ENCODE data around the gene LRRC49.

DNA sequence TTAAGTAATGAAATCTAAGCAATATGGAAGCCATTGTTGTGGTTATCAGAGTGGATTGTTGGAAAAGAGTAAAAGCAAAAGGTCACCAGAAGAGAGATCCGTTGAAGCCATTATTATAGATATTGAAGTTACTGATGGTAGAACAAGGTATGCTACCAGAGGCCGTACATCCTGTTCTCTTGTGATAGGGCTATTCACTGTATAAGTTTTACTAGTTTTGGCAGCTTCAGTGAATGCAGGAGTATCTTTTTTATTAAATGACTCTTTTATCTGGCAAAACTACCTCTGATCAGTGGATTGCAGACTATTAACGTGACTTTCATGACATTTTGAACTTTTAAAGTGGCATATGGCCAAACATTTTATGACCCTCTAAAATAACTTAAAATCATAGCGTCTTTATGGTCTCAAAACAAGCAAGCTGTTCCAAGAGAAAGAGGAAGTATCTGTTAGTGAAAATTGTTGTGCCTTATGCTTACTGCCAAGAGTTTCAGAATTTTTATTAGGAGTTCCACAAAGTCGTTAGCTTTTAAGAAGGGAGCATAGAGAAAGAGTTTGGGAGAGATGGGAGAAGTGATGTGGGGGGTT is 102.9 kb downstream of the LRRC49 start:
- TF ChIP-seq, protein P1, sequence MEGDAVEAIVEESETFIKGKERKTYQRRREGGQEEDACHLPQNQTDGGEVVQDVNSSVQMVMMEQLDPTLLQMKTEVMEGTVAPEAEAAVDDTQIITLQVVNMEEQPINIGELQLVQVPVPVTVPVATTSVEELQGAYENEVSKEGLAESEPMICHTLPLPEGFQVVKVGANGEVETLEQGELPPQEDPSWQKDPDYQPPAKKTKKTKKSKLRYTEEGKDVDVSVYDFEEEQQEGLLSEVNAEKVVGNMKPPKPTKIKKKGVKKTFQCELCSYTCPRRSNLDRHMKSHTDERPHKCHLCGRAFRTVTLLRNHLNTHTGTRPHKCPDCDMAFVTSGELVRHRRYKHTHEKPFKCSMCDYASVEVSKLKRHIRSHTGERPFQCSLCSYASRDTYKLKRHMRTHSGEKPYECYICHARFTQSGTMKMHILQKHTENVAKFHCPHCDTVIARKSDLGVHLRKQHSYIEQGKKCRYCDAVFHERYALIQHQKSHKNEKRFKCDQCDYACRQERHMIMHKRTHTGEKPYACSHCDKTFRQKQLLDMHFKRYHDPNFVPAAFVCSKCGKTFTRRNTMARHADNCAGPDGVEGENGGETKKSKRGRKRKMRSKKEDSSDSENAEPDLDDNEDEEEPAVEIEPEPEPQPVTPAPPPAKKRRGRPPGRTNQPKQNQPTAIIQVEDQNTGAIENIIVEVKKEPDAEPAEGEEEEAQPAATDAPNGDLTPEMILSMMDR (IDR thresholded peaks at IDR 0.05; ENCODE audit: extremely low read depth in 1 of 2, insufficient read depth in 1 of 2, low read depth in 1 of 2, low read length in 2 of 2) = no peak
- TF ChIP-seq POLR2A (IDR thresholded peaks at IDR 0.05; ENCODE audit: low read depth, low read length) = no peak
- TF ChIP-seq, protein P2, sequence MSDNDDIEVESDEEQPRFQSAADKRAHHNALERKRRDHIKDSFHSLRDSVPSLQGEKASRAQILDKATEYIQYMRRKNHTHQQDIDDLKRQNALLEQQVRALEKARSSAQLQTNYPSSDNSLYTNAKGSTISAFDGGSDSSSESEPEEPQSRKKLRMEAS (IDR thresholded peaks at IDR 0.05; ENCODE audit: insufficient read depth, insufficient read length) = no peak
